GM12878 (cell line): ENCODE results near the gene ZNF804A. TPM values are rescaled to one million over a fixed set of nuclear protein-coding genes. Genes with fewer than 3 reads are reported as not detected.

Experiments used
- ATAC-seq: fragments of 200-7000 bp; cut with Tn5 transposase; 3 replicates; pipeline ENCODE4 v1.9.1; 2020; ENCODE audit warnings: mild to moderate bottlenecking, moderate library complexity
- BruUV-seq: library from RNA; stranded (reverse); fragments of 400-500 nt; replicated peaks from 2 replicates; lab custom pipeline; 2021; lab: Mats Ljungman, UMichigan
- CTCF ChIA-PET: fragments of 300-600 bp; sonication (Branson Sonifier 250); formaldehyde crosslinking; extraction: SDS; loops from one replicate; lab custom pipeline; 2021; ENCODE audit warnings: inconsistent platforms; lab: Yijun Ruan, JAX
- POLR2A ChIA-PET: fragments of 350-600 bp; formaldehyde crosslinking; extraction: SDS; loops from one replicate; lab custom pipeline; 2021; ENCODE audit warnings: inconsistent platforms; lab: Charles Lee
- RAD21 ChIA-PET: fragments of 300-600 bp; sonication (Branson Sonifier 250); formaldehyde crosslinking; loops from one replicate; lab custom pipeline; 2023; ENCODE audit warnings: antibody characterized with exemption; ENCODE audit not compliant: unreplicated experiment; lab: Charles Lee
- SMC1A ChIA-PET: fragments of 300-600 bp; sonication (Branson Sonifier 250); formaldehyde crosslinking; loops from one replicate; lab custom pipeline; 2023; ENCODE audit not compliant: unreplicated experiment, uncharacterized antibody; lab: Charles Lee
- DNase-seq: peaks from one replicate; pipeline ENCODE4 v3.0.0-alpha.2; 2011; ENCODE audit warnings: low read depth, low spot score
- FAIRE-seq: peaks from 3 replicates; lab custom pipeline; 2011; peaks lifted over from hg19 to GRCh38; lab: Jason Lieb, UNC
- H2AFZ ChIP-seq: 2 replicates; pipeline ENCODE4 v1.6.0; 2011; ENCODE audit warnings: low read depth, low read length, control low read depth; ENCODE audit not compliant: control insufficient read depth
- H3K27ac ChIP-seq: 2 replicates; pipeline ENCODE4 v1.5.1; 2011; ENCODE audit warnings: control low read depth; ENCODE audit not compliant: control insufficient read depth, insufficient read depth
- H3K27me3 ChIP-seq, 2 experiments: replicated peaks in 1 of 2; 2 replicates each; pipeline versions ENCODE4 v1.6.0 to v1.6.1; 2011; ENCODE audit warnings: low read length in 1 of 2; ENCODE audit not compliant: control insufficient read depth in 2 of 2, insufficient read depth in 2 of 2
- H3K36me3 ChIP-seq, 2 experiments: 2 replicates each; pipeline ENCODE4 v1.5.1; 2011; ENCODE audit warnings: low read length in 1 of 2; ENCODE audit not compliant: control insufficient read depth in 2 of 2, insufficient read depth in 2 of 2
- H3K4me1 ChIP-seq: 2 replicates; pipeline ENCODE4 v1.6.1; 2011; ENCODE audit warnings: mild to moderate bottlenecking, low read length, moderate library complexity, mixed read lengths; ENCODE audit not compliant: control insufficient read depth, insufficient read depth
- H3K4me2 ChIP-seq: 2 replicates; pipeline ENCODE4 v1.6.0; 2011; ENCODE audit warnings: control low read depth; ENCODE audit not compliant: control insufficient read depth, insufficient read depth
- H3K4me3 ChIP-seq: fragments of 200-600 bp; sonication (generic); 2 replicates; pipeline ENCODE4 v1.5.1; 2016
- H3K79me2 ChIP-seq: 2 replicates; pipeline ENCODE4 v1.6.0; 2011; ENCODE audit warnings: low read length; ENCODE audit not compliant: control insufficient read depth, insufficient read depth
- H3K9ac ChIP-seq: 2 replicates; pipeline ENCODE4 v1.8.0; 2011; ENCODE audit warnings: low read length, control low read depth, mixed read lengths; ENCODE audit not compliant: control insufficient read depth, insufficient read depth
- H3K9me3 ChIP-seq: replicated peaks from 3 replicates; pipeline ENCODE4 v1.5.1; 2011; ENCODE audit warnings: mild to moderate bottlenecking, low read length; ENCODE audit not compliant: control insufficient read depth, insufficient read depth
- H4K20me1 ChIP-seq: 2 replicates; pipeline ENCODE4 v1.6.0; 2011; ENCODE audit not compliant: control insufficient read depth, insufficient read depth
- CBFB ChIP-seq: IDR thresholded peaks from 2 replicates; pipeline ENCODE4 v1.6.1; 2016; ENCODE audit warnings: antibody characterized with exemption, low read depth
- CHD4 ChIP-seq: fragments of 200-600 bp; sonication (generic); IDR thresholded peaks from 2 replicates; pipeline ENCODE4 v1.6.1; 2016; ENCODE audit warnings: mild to moderate bottlenecking
- ETV6 ChIP-seq, 2 experiments: fragments of 450-650 bp in 1 of 2; IDR thresholded peaks in 1 of 2; conservative IDR thresholded peaks in 1 of 2; 2 replicates each; pipeline ENCODE4 v1.6.1; 2014; ENCODE audit warnings: antibody characterized with exemption in 1 of 2, borderline replicate concordance in 1 of 2, low read depth in 1 of 2, mild to moderate bottlenecking in 1 of 2, moderate library complexity in 1 of 2
- JUND ChIP-seq: IDR thresholded peaks from 2 replicates; pipeline ENCODE4 v1.6.1; 2012; ENCODE audit warnings: low read depth, mild to moderate bottlenecking, low read length, improper control_type of control experiment, moderate library complexity
- PML ChIP-seq: IDR thresholded peaks from 2 replicates; pipeline ENCODE4 v1.6.1; 2012; ENCODE audit warnings: low read length, inconsistent platforms
- STAT1 ChIP-seq: fragments of 450-650 bp; conservative IDR thresholded peaks from 2 replicates; pipeline ENCODE4 v1.6.1; 2014; ENCODE audit warnings: antibody characterized with exemption, mild to moderate bottlenecking
- STAT3 ChIP-seq: IDR thresholded peaks from 2 replicates; pipeline ENCODE4 v1.6.1; 2011; ENCODE audit warnings: low read depth, low read length, improper control_type of control experiment
- ZBED1 ChIP-seq: IDR thresholded peaks from 2 replicates; pipeline ENCODE4 v1.6.1; 2016; ENCODE audit warnings: borderline replicate concordance
- ZNF217 ChIP-seq: fragments of 450-650 bp; IDR thresholded peaks from 2 replicates; pipeline ENCODE4 v1.6.1; 2017; ENCODE audit warnings: antibody characterized with exemption, mild to moderate bottlenecking
- ZZZ3 ChIP-seq: IDR thresholded peaks from 2 replicates; pipeline ENCODE4 v1.6.1; 2011; ENCODE audit warnings: low read depth; ENCODE audit not compliant: control insufficient read depth, insufficient read length
- WGBS: methylation state at CpG from one replicate; pipeline ENCODE4 v1.1.6; 2016; ENCODE audit warnings: low lambda C conversion rate; ENCODE audit not compliant: insufficient replicate concordance, insufficient coverage; ENCODE audit errors: missing lambda C conversion rate; 5-methylcytosine and 5-hydroxymethylcytosine counted together
- in situ Hi-C: fragments of 300-500 bp; cut with MboI; formaldehyde crosslinking; loops from 9 replicates; pipeline ENCODE4 v1.14.3; 2018; ENCODE audit warnings: mixed read lengths
- intact Hi-C: fragments of 100-400 bp; cut with micrococcal nuclease; formaldehyde crosslinking; loops from one replicate; pipeline ENCODE4 v1.14.2; 2022; ENCODE audit not compliant: unreplicated experiment
- polyA plus RNA-seq, 11 experiments: library from polyadenylated mRNA; depleted of rRNA in 4 of 11; unstranded in 6 of 11; stranded (reverse) in 5 of 11; fragments of >200 nt; fragmentation: Nextera tagmentation in 4 of 11; fragmentation: Illumina TruSeq in 1 of 11; extraction: Ambion mirVana in 4 of 11; extraction: Trizol in 1 of 11; gene quantifications; 1 replicate in 1 of 11; 2 replicates in 10 of 11; pipeline versions ENCODE4 v1.2.1 to v1.2.3, GENCODE V29; 2011 to 2016; ENCODE audit warnings: inconsistent platforms in 2 of 11, missing spikeins in 2 of 11, low read depth in 1 of 11
- total RNA-seq, 4 experiments: library from RNA; depleted of rRNA in 3 of 4; stranded (reverse); fragments of >200 nt in 3 of 4; fragmentation: Illumina TruSeq in 1 of 4; extraction: Trizol in 1 of 4; gene quantifications; 2 replicates each; pipeline versions ENCODE4 v1.2.1 to v1.2.3, GENCODE V29; 2013 to 2021
- TF ChIP-seq, protein P1 (sequence below): IDR thresholded peaks from 2 replicates; pipeline ENCODE4 v1.6.1; 2012; ENCODE audit warnings: low read length, inconsistent platforms
- TF ChIP-seq, protein P2 (sequence below): fragments of 450-650 bp; IDR thresholded peaks from 2 replicates; pipeline ENCODE4 v1.6.1; 2016; ENCODE audit warnings: mild to moderate bottlenecking, moderate library complexity, borderline replicate concordance
- TF ChIP-seq, protein P3 (sequence below): fragments of 450-650 bp; IDR thresholded peaks from 2 replicates; pipeline ENCODE4 v1.6.1; 2017; ENCODE audit warnings: low read depth, mild to moderate bottlenecking, moderate library complexity

The ZNF804A gene
- total and polyA plus RNA-seq, 10 of the 15 experiments (the other 5 are each of a cell fraction or from before 2014, with no cell fraction given) = 0.19 to 2.3 (median 1.4) TPM

DNA sequence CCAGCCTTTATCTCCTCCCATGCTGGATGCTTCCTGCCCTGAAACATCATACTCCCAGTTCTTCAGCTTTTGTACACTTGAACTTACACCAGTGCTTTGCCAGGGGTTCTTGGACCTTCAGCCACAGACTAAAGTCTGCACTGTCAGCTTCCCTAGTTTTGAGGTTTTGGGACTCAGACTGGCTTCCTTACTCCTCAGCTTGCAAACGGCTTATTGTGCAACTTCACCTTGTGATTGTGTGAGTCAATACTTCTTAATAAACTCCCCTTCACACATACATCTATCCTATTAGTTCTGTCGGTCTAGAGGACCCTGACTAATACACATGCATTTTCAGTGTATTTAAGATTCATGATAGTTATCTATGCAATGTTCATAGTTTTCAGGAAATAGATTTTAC lies 35.8 kb upstream of the ZNF804A start:
- in situ Hi-C loops (no loop called here), intact Hi-C loops (no loop called here)
- Histone ChIP-seq H3K4me3 (no peak overlapping the region), H3K36me3 (no peaks in the 10 kb centered on the region), H3K9ac (no peak overlapping the region), H3K79me2 (no peaks in the 10 kb centered on the region), H2AFZ (no peak overlapping the region), H3K4me1 (no peaks in the 10 kb centered on the region), H3K27ac (no peak overlapping the region), H4K20me1 (no peaks in the 10 kb centered on the region), H3K9me3 (no peaks in the 10 kb centered on the region), H3K4me2 (no peak overlapping the region), H3K27me3 (no peaks in the 10 kb centered on the region)
- CTCF ChIA-PET = no interaction called here
- no peak for DNase-seq
- TF ChIP-seq ZNF217 (no peak), STAT3 (no peak), CHD4 (no peak), STAT1 (no peak), ZZZ3 (no peak), JUND (no peak), ETV6 (conservative IDR thresholded peaks at IDR 0.05 in 1 of 2, IDR thresholded peaks at IDR 0.05 in 1 of 2; ENCODE audit: borderline replicate concordance in 1 of 2, low read depth in 1 of 2) (no peak), PML (no peak), ZBED1 (no peak), CBFB (no peak)
- TF ChIP-seq, protein P1, sequence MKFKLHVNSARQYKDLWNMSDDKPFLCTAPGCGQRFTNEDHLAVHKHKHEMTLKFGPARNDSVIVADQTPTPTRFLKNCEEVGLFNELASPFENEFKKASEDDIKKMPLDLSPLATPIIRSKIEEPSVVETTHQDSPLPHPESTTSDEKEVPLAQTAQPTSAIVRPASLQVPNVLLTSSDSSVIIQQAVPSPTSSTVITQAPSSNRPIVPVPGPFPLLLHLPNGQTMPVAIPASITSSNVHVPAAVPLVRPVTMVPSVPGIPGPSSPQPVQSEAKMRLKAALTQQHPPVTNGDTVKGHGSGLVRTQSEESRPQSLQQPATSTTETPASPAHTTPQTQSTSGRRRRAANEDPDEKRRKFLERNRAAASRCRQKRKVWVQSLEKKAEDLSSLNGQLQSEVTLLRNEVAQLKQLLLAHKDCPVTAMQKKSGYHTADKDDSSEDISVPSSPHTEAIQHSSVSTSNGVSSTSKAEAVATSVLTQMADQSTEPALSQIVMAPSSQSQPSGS = no peak
- TF ChIP-seq, protein P2, sequence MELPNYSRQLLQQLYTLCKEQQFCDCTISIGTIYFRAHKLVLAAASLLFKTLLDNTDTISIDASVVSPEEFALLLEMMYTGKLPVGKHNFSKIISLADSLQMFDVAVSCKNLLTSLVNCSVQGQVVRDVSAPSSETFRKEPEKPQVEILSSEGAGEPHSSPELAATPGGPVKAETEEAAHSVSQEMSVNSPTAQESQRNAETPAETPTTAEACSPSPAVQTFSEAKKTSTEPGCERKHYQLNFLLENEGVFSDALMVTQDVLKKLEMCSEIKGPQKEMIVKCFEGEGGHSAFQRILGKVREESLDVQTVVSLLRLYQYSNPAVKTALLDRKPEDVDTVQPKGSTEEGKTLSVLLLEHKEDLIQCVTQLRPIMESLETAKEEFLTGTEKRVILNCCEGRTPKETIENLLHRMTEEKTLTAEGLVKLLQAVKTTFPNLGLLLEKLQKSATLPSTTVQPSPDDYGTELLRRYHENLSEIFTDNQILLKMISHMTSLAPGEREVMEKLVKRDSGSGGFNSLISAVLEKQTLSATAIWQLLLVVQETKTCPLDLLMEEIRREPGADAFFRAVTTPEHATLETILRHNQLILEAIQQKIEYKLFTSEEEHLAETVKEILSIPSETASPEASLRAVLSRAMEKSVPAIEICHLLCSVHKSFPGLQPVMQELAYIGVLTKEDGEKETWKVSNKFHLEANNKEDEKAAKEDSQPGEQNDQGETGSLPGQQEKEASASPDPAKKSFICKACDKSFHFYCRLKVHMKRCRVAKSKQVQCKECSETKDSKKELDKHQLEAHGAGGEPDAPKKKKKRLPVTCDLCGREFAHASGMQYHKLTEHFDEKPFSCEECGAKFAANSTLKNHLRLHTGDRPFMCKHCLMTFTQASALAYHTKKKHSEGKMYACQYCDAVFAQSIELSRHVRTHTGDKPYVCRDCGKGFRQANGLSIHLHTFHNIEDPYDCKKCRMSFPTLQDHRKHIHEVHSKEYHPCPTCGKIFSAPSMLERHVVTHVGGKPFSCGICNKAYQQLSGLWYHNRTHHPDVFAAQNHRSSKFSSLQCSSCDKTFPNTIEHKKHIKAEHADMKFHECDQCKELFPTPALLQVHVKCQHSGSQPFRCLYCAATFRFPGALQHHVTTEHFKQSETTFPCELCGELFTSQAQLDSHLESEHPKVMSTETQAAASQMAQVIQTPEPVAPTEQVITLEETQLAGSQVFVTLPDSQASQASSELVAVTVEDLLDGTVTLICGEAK = no peak
- TF ChIP-seq, protein P3, sequence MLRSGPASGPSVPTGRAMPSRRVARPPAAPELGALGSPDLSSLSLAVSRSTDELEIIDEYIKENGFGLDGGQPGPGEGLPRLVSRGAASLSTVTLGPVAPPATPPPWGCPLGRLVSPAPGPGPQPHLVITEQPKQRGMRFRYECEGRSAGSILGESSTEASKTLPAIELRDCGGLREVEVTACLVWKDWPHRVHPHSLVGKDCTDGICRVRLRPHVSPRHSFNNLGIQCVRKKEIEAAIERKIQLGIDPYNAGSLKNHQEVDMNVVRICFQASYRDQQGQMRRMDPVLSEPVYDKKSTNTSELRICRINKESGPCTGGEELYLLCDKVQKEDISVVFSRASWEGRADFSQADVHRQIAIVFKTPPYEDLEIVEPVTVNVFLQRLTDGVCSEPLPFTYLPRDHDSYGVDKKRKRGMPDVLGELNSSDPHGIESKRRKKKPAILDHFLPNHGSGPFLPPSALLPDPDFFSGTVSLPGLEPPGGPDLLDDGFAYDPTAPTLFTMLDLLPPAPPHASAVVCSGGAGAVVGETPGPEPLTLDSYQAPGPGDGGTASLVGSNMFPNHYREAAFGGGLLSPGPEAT = no peak
- no peak for FAIRE-seq
- RAD21 ChIA-PET = no interaction called here
- POLR2A ChIA-PET = no interaction called here
- 22% methylated on average over 2 of the region's 2 CpGs for WGBS
- BruUV-seq = no TSS peak
- SMC1A ChIA-PET = no interaction called here
- no peak for ATAC-seq
